HG02798 (cell line): ENCODE results near the gene FMNL3.

Experiments used
- ATAC-seq: cut with Tn5 transposase; IDR thresholded peaks from one replicate; pipeline ENCODE4 v1.9.1; 2021; ENCODE audit warnings: mild to moderate bottlenecking; ENCODE audit not compliant: unreplicated experiment, poor library complexity

The FMNL3 gene

DNA sequence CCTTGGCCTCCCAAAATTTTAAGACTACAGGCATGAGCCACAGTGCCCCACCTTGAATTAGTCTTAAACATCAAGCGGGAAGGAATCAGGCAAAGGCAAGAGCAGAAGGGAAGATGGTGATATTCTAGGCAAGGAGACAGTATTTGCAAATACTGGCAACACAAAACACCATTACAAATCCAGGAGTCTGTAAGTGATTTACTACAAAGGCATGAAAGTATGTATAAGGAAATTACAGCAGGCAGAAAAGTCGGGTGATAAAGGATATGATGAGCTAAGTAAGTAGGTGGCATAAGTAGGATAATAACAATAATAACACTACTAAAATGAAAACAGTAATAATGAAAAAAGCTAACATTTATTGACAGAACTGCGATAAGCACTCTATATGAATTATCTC, 28.5 kb downstream of the FMNL3 start:
- ATAC-seq: no peak

DNA sequence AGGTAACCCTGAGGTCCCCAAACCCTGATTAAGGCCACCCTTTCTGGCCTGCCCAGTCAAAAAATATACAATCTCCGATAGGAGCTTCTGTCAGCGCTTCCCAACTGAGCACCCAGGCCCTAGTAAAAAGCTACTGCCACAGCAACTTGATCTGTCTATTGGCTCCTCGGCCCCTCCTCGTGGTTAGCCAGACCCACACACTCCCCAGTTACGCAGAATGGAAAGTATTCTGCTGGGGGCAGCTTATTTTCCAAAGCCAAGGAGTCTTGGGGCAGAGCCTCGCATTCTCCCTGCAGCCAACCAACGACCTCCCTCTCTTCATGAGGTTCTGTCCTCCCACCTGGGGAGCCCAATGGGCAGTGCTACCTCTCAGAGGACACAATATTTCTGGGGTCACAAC, 32.1 kb downstream of the FMNL3 start:
- ATAC-seq: no peak

DNA sequence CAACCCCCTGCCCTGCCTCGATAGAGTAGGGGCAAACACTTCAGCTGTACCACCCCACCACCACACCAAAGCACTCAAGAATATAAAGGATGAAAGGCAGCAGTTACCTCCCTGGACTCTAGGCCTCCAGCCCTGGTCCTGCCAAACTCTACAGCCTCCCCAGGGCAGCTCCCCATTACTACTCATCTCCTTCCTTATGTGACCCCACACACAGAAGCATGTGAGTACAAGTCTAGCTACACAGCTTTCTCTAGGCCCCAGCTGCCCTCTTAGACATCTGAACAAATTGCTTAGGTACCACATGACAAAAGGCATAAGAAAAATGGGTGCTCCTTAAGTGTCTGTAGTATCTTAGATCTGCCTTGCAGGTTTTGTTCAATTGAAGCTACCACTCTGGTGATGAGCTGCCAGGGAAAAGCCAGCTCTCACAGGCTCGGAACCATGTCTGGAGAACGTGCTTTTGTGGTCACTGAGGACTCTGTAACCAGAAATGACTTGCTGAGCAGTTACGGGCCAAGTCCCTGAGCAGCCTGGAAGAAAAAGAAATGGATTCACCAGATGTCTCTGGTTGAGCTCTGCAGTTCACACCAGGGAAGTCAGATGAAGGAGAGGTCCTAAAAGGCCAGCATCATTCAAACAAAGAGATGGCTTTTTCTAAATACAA, 32.8 kb downstream of the FMNL3 start:
- no peak for ATAC-seq

DNA sequence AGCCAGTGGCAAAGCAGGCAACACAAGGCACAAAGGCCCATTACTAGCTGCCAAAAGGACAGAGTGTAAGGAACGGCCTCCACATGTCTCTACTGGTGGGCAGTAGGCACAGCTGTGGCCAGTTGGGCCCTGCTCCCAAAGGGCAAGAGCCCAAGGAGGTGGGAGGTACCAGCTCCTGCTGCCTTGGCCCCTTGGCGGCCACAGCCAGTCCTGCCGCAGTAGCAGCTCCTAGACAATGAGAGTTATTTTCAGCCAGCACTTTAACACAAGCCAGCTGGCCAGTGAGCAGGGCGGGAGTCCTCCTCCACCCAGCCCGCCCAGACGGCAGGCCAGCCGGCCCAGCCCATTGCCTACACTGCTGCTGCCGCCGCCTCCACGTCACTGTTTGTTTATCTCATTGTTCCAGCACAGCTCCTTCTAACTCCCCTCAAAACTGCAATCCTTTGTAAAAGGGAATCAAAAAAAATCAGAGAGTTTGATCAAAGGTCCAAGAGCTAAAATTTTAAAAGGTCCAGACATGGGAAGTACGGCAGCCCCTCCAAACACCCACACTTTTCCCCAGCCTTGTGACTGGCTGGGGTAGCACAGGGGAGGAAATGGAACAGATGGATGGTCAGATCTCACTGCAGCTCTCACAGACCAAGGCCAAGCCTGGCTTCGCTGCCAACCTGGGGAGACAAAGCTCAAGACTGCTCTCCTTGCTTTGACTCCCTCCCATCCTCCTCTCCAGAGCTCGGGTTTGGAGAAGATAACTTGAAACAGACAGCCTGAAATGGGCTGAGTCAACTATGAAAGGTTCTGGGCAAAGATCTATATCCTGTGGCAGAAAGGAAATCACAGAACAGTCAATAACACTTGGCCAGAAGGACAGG, 33.5 kb downstream of the FMNL3 start:
- no peak for ATAC-seq

DNA sequence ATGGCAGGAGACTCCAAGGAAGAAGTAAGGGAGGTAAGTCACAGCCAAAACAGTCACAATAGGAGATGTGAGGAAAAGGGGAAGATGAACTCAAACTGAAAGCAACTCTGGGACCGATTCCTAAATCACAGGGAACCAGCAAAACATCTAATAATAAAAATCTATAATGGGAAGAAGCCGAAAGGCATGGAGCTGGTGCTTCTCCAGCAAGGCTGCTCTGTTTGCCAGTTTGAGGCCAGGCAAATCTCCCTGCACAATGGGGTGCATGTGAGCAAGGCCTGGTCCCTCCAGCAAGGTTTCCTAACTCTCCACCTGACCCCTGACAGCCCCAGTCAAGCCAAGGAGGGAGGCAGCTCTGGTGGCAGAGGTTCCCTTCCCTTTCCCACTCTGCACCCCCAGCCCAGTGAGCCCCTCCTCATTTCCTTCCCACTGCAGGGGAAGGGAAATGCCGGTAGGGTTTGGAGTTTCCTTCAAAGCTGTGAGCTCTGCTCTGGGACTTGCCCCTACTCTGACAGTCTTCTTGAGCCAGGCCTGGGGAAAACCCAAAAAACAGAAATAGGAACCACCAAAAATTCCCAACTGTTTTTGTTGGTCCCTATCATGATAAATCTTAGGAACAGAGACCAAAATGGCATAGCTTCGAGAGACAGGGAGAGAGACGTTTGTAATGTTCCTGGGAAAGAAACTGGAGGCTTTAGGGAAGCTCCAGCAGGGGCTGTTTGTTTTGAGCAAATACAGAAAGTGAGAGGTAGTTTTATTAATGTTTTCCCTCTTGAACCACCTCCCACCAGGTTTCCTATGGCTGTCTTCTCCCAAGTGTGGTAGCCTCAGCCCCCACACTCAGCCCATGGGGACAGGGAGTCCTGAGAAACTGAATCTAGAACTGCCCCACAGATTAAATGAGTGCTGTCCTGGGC, 34.6 kb downstream of the FMNL3 start:
- no peak for ATAC-seq

DNA sequence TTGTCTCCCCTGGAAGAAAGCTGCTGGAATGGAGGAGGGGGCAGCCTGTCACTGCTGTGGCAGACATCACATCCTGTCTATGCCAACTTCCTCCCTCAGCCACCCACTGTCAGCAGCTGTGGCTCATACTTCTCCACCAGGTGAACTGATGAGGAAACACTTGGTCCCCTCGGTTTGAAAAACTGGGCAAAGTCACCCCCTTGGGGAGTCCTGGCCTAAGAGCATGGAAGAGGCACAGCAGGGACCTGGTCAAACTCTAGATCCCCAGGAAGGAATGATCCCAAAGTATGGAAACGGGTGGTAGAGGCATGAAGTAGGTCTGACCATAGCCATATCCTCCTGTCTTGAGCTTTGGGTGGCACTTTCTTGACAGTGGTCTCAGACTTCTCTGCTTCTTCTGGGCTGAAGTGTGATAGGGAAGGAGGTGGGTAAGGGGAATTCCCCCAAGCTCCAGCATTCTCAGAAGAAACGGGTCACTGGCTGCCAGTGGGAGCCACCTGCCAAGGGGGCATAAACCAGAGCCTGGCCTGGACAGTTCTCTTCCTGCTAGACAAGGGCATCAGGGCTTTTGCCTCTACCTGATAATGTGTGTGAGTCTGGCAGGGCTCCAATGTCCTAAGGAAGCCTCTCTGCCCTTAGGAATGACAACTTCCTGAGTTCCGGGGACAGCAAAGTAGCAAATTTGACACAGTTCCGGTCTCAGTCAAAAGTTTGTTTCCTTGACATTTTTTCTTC, 36.0 kb downstream of the FMNL3 start:
- no peak for ATAC-seq

DNA sequence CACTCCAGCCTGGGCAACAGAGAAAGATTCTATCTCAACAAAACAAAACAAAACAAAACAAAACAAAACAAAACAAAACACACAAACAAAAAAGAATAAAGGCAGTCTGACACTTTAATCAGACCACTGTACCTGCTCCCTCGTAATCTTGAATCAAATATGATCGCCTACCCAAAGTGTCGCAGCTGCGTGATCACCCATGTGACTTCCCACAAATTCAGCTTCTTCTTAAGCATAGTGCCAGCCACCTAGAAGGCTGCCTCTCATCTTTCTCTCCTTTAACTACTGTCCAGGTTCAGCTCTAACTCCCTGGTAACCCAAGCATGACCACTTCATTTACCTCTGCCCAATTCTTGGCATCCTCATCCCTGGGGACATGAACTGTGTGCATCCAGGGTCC, 37.4 kb downstream of the FMNL3 start:
- ATAC-seq: no peak

DNA sequence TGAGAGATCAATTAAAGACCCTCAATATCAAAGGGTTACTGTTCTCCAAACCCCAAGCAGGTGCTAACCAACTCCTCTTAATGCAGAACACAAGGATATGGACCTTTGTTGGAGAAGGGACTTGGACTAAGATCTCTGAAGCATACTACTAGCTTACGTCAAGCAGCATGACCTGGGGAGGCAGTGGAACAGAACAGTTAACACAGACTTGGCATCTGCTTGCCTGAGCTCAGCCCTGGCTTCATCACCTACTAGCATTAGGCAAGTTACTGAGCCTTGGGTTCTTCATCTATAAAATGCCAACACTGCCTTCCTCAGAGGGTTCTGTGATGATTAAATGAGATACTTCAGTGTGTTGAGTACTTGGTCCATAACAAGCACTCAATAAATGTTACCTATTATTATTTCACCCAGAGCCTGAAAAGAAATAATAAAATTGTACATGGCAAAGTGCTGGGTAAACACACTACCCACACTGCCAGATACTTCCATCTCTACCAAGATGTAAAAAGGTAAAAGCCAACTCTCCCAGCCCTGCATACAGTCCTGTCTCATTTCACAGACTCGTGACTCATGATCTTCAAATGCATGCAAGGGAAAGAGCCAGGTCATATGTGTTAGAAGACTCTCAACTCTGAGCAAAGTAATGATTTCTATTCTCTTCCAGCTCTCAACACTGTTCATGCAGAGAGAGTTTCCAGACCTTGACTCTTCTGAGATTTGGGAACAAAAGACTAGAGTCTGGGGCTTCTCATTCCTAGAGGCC, 39.7 kb downstream of the FMNL3 start:
- no peak for ATAC-seq

DNA sequence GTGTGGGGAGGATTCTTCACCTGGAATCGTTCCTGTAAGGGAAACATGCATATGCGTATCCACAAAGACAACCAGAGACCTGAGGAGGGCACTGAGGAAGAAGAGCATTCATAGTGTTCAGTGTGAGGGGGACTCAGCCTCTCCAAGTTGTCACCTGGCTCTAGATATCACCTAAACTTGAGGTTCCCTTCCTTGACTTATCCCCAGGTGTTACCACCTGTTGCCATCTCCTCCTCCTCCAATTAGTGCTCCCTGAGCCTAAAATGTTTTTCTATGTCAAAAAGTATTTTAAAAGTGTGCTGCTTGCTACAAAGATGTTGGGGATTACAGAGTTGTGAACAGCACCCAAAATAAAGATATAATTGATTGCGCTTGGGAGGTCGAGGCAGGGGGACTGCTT, 41.0 kb downstream of the FMNL3 start:
- no peak for ATAC-seq

DNA sequence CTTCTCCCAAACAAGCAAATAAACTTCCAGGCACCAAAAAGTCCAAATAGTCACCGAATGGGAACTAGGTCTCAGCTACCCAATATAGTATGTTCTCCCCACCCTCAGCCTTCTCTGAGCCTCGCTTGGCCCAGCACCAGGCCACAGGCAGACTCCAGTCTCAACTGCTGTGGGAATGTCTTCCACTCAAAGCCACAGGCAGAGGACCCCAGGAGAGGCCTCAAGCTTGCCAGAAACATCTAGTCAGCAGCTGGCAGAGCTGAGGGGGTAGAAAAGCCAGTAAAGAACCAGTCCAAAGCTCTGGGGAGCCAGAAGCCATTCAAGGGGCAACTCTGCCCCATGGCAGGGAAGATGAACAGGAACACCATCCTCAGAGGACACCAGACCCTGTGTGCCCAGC, 41.8 kb downstream of the FMNL3 start:
- ATAC-seq: no peak

DNA sequence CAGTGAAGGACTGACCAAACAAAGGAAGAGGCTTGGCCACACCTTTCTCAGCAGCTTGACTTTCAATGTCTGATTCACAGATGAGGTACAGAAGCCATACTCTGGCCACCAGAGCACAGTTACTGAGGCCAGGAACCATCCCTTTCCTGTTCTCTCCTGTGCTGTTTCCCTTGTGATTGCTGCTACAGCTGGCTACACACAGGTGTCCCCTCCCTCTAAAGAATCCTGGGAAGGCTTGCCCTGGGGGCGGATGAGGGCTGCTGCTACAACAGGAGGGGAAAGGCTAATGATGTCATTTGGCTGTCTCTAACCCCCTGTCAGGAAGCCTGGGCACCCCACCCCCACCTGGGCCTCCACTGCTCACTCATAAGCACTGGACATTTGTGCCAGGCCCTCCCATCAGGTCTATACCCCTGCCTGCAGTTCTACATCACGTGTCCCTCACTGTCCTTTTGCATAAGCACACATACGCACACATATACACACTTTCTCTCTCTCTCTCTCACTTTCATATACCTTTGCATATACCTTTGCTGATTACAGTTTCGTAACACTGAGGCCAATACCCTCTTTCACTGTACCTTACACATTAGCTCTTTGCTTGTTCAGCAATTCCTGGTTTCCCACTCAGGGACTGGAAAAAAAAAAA, 42.5 kb downstream of the FMNL3 start:
- peak; percentile 73 for ATAC-seq

DNA sequence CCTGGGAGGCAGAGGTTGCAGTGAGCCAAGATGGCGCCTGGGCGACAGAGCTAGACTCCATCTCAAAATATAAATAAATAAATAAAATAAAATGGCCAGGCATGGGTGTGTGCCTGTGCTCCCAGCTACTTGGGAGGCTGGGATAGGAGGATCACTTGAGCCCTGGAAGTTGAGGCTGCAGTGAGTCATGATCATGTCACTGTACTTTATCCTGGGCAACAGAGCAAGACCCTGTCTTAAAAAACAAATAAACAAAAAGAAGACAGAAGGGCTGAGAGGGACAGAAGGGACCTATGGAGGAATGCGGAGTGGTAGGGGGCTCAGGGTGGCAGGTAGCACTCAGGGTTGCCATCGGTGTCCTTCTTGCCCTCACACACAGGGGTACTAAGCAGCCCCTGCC, 43.0 kb downstream of the FMNL3 start:
- ATAC-seq: no peak

DNA sequence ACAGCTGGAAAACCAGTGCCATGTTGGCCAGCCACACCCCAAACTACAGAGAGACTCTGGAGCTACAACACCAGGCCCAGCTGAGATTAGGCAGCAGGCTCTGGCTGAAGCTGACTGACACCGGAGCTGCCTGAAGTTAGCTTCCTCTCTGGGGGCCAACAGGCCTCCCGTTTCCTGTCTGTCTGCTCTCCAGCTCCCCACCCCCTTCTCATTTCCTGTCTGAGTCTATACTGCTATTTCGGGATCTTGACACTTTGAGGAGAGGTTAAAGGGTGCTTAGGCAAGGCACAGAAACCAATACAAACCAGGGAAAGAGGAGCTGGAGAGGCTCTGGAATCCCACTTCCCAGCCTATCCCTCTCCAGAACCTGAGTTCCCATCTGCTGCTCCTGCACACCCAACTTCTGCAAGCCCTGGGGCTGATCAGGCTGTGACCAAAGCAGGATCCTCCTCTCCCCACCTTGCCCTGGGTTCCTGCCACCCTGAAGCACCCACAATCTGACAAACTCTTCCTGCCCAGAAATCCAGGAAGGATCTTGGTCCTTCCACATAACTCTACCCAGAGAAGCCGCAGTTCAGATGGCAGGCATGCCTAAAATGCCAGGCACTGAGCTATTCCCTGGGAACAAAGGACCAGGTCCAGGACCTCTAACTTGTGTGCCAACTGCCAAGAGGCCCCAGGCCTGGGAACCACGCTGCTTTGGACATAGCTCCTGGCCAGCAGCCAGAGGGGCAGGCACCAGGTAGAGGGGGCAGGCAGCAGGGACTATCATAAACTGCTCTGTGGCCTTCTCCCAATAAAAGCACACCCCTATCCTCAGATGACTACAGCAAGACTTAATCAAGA, 44.0 kb downstream of the FMNL3 start:
- ATAC-seq: peak; percentile 72

DNA sequence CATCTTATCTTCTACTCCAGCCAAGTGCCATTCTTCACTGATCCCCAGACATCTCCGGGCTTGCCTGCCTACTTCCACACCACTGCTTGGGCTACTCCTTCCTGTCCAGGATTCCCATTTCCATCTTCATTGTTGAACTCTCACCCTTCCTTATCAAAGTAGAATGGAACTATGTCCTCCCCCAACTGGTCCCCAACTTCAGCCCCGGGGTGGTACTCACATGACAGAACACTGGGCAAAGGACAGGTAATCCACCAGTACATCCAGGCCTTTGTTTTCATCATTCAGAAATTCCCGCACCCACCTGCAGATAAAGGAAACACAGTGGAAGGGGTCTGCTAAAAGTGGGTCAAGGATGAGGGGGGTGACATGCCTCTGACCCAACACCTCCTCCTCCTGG, 45.5 kb downstream of the FMNL3 start:
- ATAC-seq: no peak

DNA sequence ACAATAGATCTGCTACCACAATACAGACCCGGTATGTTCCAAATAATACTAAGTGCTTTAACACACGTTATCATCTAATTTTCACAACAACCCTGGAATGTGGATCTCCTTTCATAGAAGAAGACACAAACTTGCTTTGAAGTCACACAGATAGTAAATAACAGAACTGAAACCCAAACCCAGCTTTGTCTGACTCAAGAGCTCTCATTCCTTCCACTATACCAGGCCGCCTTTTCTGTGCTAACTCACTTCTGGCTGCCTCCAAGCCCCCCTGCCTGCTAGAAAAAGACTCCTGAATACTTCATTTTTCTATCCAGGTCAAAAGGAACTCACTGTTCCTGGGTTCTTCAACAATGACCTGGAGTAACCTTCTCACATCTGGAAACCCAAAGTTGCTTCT, 46.0 kb downstream of the FMNL3 start:
- ATAC-seq: no peak

DNA sequence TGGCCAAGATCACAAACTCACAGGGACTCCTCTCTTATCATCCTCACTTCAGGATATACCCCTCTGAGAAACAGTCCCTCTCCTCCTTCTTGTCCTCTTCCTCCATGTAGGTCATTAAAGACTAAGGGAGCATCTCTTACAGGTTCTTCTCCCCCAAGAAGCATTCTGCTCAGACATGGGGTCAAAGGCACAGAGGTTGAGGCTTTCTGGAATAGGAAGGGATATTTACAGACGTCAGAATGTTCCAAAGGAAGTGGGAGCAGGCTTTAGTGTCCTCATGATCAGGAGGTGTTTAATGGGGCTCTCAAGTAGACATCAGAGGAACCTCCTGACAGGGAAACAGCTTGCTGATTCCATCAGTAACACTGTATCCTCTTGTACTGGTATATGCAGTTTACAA, 47.5 kb downstream of the FMNL3 start:
- ATAC-seq: no peak

DNA sequence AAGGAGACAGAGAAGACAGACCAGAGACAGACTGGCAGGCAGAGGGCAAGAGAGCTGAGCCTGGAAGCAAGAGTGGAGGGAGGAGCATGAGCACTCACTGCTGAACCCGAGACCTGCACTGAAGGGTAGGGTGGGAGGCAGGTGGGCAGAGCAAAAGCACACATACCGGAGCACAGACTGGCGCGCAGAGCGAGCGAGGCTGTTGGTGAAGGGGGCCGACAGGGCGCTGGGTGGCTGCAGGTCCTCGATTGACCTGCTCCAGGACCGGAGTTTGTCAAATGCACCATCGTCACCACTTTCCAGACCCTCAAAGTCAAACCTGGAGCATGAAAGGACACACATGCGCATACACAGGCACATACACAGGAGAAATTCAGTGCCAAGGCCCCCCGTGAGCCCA, 48.9 kb downstream of the FMNL3 start:
- no peak for ATAC-seq

DNA sequence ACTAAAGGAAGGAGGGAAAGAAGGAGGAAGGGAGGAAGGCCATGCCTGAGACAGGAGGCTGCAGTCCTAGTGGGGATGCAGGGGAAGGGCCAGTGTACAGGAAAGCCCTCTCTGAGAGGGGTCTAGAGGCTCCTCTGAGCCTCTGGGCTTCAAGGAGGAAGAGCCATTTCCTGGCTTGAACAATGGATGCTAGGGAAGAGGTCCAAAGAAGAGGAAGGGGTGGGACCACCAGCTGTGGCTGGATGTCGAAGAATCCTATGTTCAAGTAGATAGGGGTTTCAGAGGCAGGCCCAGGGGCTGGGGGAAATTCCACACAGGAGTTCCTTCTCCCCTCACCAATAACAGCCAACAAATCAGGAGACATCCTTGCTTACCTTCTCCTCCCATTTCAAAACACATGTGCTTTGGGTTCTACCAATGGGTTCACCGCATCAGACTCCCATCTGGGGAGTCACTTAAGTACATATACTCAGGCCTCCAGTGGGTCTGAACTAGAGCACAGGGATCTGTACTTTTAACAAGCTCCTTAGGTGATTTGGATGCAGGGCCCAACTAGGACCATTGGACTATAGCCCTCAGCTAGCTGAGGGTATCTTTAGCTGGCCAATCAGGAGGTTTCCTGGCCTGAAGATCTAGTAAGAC, 51.5 kb downstream of the FMNL3 start:
- ATAC-seq: no peak
